GM12878 (cell line): ENCODE measurements around the gene ZNF777. TPM values are rescaled to one million over a fixed set of nuclear protein-coding genes. Genes with fewer than 3 reads are reported as not detected.

ENCODE experiments used
- ATAC-seq: fragments of 200-7000 bp; cut with Tn5 transposase; 3 replicates; pipeline ENCODE4 v1.9.1; 2020; ENCODE audit warnings: mild to moderate bottlenecking, moderate library complexity
- BruUV-seq: library from RNA; stranded (reverse); fragments of 400-500 nt; replicated peaks from 2 replicates; lab custom pipeline; 2021; lab: Mats Ljungman, UMichigan
- CTCF ChIA-PET: fragments of 300-600 bp; sonication (Branson Sonifier 250); formaldehyde crosslinking; extraction: SDS; loops from one replicate; lab custom pipeline; 2021; ENCODE audit warnings: inconsistent platforms; lab: Yijun Ruan, JAX
- POLR2A ChIA-PET: fragments of 350-600 bp; formaldehyde crosslinking; extraction: SDS; loops from one replicate; lab custom pipeline; 2021; ENCODE audit warnings: inconsistent platforms; lab: Charles Lee
- RAD21 ChIA-PET: fragments of 300-600 bp; sonication (Branson Sonifier 250); formaldehyde crosslinking; loops from one replicate; lab custom pipeline; 2023; ENCODE audit warnings: antibody characterized with exemption; ENCODE audit not compliant: unreplicated experiment; lab: Charles Lee
- SMC1A ChIA-PET: fragments of 300-600 bp; sonication (Branson Sonifier 250); formaldehyde crosslinking; loops from one replicate; lab custom pipeline; 2023; ENCODE audit not compliant: unreplicated experiment, uncharacterized antibody; lab: Charles Lee
- DNase-seq: peaks from one replicate; pipeline ENCODE4 v3.0.0-alpha.2; 2011; ENCODE audit warnings: low read depth, low spot score
- FAIRE-seq: peaks from 3 replicates; lab custom pipeline; 2011; peaks lifted over from hg19 to GRCh38; lab: Jason Lieb, UNC
- H2AFZ ChIP-seq: 2 replicates; pipeline ENCODE4 v1.6.0; 2011; ENCODE audit warnings: low read depth, low read length, control low read depth; ENCODE audit not compliant: control insufficient read depth
- H3K27ac ChIP-seq: 2 replicates; pipeline ENCODE4 v1.5.1; 2011; ENCODE audit warnings: control low read depth; ENCODE audit not compliant: control insufficient read depth, insufficient read depth
- H3K27me3 ChIP-seq, 2 experiments: replicated peaks in 1 of 2; 2 replicates each; pipeline versions ENCODE4 v1.6.0 to v1.6.1; 2011; ENCODE audit warnings: low read length in 1 of 2; ENCODE audit not compliant: control insufficient read depth in 2 of 2, insufficient read depth in 2 of 2
- H3K36me3 ChIP-seq, 2 experiments: 2 replicates each; pipeline ENCODE4 v1.5.1; 2011; ENCODE audit warnings: low read length in 1 of 2; ENCODE audit not compliant: control insufficient read depth in 2 of 2, insufficient read depth in 2 of 2
- H3K4me1 ChIP-seq: 2 replicates; pipeline ENCODE4 v1.6.1; 2011; ENCODE audit warnings: mild to moderate bottlenecking, low read length, moderate library complexity, mixed read lengths; ENCODE audit not compliant: control insufficient read depth, insufficient read depth
- H3K4me2 ChIP-seq: 2 replicates; pipeline ENCODE4 v1.6.0; 2011; ENCODE audit warnings: control low read depth; ENCODE audit not compliant: control insufficient read depth, insufficient read depth
- H3K4me3 ChIP-seq: fragments of 200-600 bp; sonication (generic); 2 replicates; pipeline ENCODE4 v1.5.1; 2016
- H3K79me2 ChIP-seq: 2 replicates; pipeline ENCODE4 v1.6.0; 2011; ENCODE audit warnings: low read length; ENCODE audit not compliant: control insufficient read depth, insufficient read depth
- H3K9ac ChIP-seq: 2 replicates; pipeline ENCODE4 v1.8.0; 2011; ENCODE audit warnings: low read length, control low read depth, mixed read lengths; ENCODE audit not compliant: control insufficient read depth, insufficient read depth
- H3K9me3 ChIP-seq: replicated peaks from 3 replicates; pipeline ENCODE4 v1.5.1; 2011; ENCODE audit warnings: mild to moderate bottlenecking, low read length; ENCODE audit not compliant: control insufficient read depth, insufficient read depth
- H4K20me1 ChIP-seq: 2 replicates; pipeline ENCODE4 v1.6.0; 2011; ENCODE audit not compliant: control insufficient read depth, insufficient read depth
- E2F8 ChIP-seq: fragments of 450-650 bp; IDR thresholded peaks from 2 replicates; pipeline ENCODE4 v1.6.1; 2018; ENCODE audit warnings: mild to moderate bottlenecking, low read depth, moderate library complexity; ENCODE audit not compliant: partially characterized antibody
- ELK1 ChIP-seq: IDR thresholded peaks from 2 replicates; pipeline ENCODE4 v1.6.1; 2012; ENCODE audit warnings: low read depth, low read length, improper control_type of control experiment
- MAX ChIP-seq: IDR thresholded peaks from 2 replicates; pipeline ENCODE4 v1.6.1; 2012; ENCODE audit warnings: low read depth, low read length, improper control_type of control experiment
- MXI1 ChIP-seq: fragments of 150-350 bp; IDR thresholded peaks from 2 replicates; pipeline ENCODE4 v1.6.1; 2011; ENCODE audit warnings: low read depth, mild to moderate bottlenecking, inconsistent platforms, low read length, improper control_type of control experiment
- NKRF ChIP-seq: fragments of 450-650 bp; conservative IDR thresholded peaks from 2 replicates; pipeline ENCODE4 v1.6.1; 2017; ENCODE audit warnings: mild to moderate bottlenecking, moderate library complexity
- SMAD5 ChIP-seq: IDR thresholded peaks from 2 replicates; pipeline ENCODE4 v1.6.1; 2016; ENCODE audit warnings: antibody characterized with exemption, low read depth
- STAT1 ChIP-seq: fragments of 450-650 bp; conservative IDR thresholded peaks from 2 replicates; pipeline ENCODE4 v1.6.1; 2014; ENCODE audit warnings: antibody characterized with exemption, mild to moderate bottlenecking
- ZBTB33 ChIP-seq: fragments of 450-650 bp; IDR thresholded peaks from 2 replicates; pipeline ENCODE4 v1.6.1; 2017; ENCODE audit warnings: mild to moderate bottlenecking
- WGBS: methylation state at CpG from one replicate; pipeline ENCODE4 v1.1.6; 2016; ENCODE audit warnings: low lambda C conversion rate; ENCODE audit not compliant: insufficient replicate concordance, insufficient coverage; ENCODE audit errors: missing lambda C conversion rate; 5-methylcytosine and 5-hydroxymethylcytosine counted together
- in situ Hi-C: fragments of 300-500 bp; cut with MboI; formaldehyde crosslinking; loops from 9 replicates; pipeline ENCODE4 v1.14.3; 2018; ENCODE audit warnings: mixed read lengths
- intact Hi-C: fragments of 100-400 bp; cut with micrococcal nuclease; formaldehyde crosslinking; loops from one replicate; pipeline ENCODE4 v1.14.2; 2022; ENCODE audit not compliant: unreplicated experiment
- polyA plus RNA-seq, 11 experiments: library from polyadenylated mRNA; depleted of rRNA in 4 of 11; unstranded in 6 of 11; stranded (reverse) in 5 of 11; fragments of >200 nt; fragmentation: Nextera tagmentation in 4 of 11; fragmentation: Illumina TruSeq in 1 of 11; extraction: Ambion mirVana in 4 of 11; extraction: Trizol in 1 of 11; gene quantifications; 1 replicate in 1 of 11; 2 replicates in 10 of 11; pipeline versions ENCODE4 v1.2.1 to v1.2.3, GENCODE V29; 2011 to 2016; ENCODE audit warnings: inconsistent platforms in 2 of 11, missing spikeins in 2 of 11, low read depth in 1 of 11
- total RNA-seq, 4 experiments: library from RNA; depleted of rRNA in 3 of 4; stranded (reverse); fragments of >200 nt in 3 of 4; fragmentation: Illumina TruSeq in 1 of 4; extraction: Trizol in 1 of 4; gene quantifications; 2 replicates each; pipeline versions ENCODE4 v1.2.1 to v1.2.3, GENCODE V29; 2013 to 2021

The ZNF777 gene
- total and polyA plus RNA-seq, 10 of the 15 experiments (the other 5 are each of a cell fraction or from before 2014, with no cell fraction given), result 0.03 to 16.0 (median 3.7) TPM

GRCh38 chr7:149456506-149457421 lies 4.1 kb downstream of the ZNF777 start:
- Histone ChIP-seq H3K9me3 (no peaks in the 10 kb centered on the region), H3K27ac (no peak overlapping the region), H3K79me2 (peaks cover 12% of the 10 kb centered on the region), H4K20me1 (no peaks in the 10 kb centered on the region), H3K4me2 (no peak overlapping the region), H2AFZ (no peak overlapping the region), H3K4me1 (0 out of 2 replicates have a peak, but pooled peaks cover 6% of the 10 kb centered on the region), H3K9ac (no peak overlapping the region), H3K27me3 (no peaks in the 10 kb centered on the region), H3K36me3 (peaks cover 0 to 3% of the 10 kb centered on the region in 2 experiments; a peak in 2 of 4 replicates), H3K4me3 (no peak overlapping the region)
- no peak for ATAC-seq
- no TSS peak for BruUV-seq
- no peak for FAIRE-seq
- in situ Hi-C loops (no loop called here), intact Hi-C loops (loop anchor here (5.0 kb wide), 1 partner anchor 34 kb away; no protein-coding TSS in a partner anchor)
- ChIA-PET RAD21 (no interaction called here), POLR2A (no interaction called here), CTCF (interaction anchor here (1.3 kb wide), 1 partner anchor 35 kb away, joined by 4 read pairs; no protein-coding TSS in a partner anchor), SMC1A (no interaction called here)
- WGBS, result 90% methylated on average over 11 of the region's 11 CpGs
- no peak for DNase-seq
- TF ChIP-seq MXI1 (no peak), ELK1 (no peak), SMAD5 (no peak), MAX (no peak), E2F8 (no peak), NKRF (no peak), STAT1 (no peak), ZBTB33 (no peak)
